Left lung (tissue), 10 donors: ENCODE results near the gene MAGEB16. TPM values are rescaled to one million over a fixed set of nuclear protein-coding genes. Genes with fewer than 3 reads are reported as not detected.

Source experiments
- ATAC-seq: fragments of 200-7000 bp; cut with Tn5 transposase; one replicate; pipeline ENCODE4 v1.9.1; 2020; ENCODE audit warnings: moderate library complexity
- DNase-seq, 4 donors: peaks; one replicate each; pipeline ENCODE4 v3.0.0-alpha.2; 2013 to 2020
- H3K27ac ChIP-seq, 2 donors: fragments of 200-600 bp; sonication (generic) in 1 of 2; one replicate each; pipeline versions ENCODE4 v1.5.0 to v1.8.0; 2020 to 2021
- H3K27me3 ChIP-seq, 2 donors: fragments of 200-600 bp; sonication (generic) in 1 of 2; one replicate each; pipeline versions ENCODE4 v1.5.0 to v1.8.0; 2020 to 2021
- H3K36me3 ChIP-seq, 2 donors: fragments of 200-600 bp; sonication (generic) in 1 of 2; one replicate each; pipeline versions ENCODE4 v1.5.0 to v1.8.0; 2020 to 2021
- H3K4me1 ChIP-seq, 2 donors: fragments of 200-600 bp; one replicate each; pipeline ENCODE4 v1.8.0; 2021
- H3K4me3 ChIP-seq, 2 donors: fragments of 200-600 bp; sonication (generic) in 1 of 2; one replicate each; pipeline versions ENCODE4 v1.5.0 to v1.8.0; 2020 to 2021; ENCODE audit warnings: mild to moderate bottlenecking in 1 of 2
- H3K9me3 ChIP-seq, 2 donors: fragments of 200-600 bp; sonication (generic) in 1 of 2; one replicate each; pipeline versions ENCODE4 v1.5.0 to v1.8.0; 2020 to 2021
- intact Hi-C, 2 donors: fragments of 100-400 bp; cut with DNase I; formaldehyde crosslinking; loops; one replicate each; pipeline versions ENCODE4 v1.11.2 to v1.14.2; 2022
- polyA plus RNA-seq, 6 donors: library from polyadenylated mRNA; unstranded; fragments of 120-200 nt; gene quantifications; one replicate each; pipeline ENCODE4 v1.2.1, GENCODE V29; 2013; ENCODE audit not compliant: insufficient read length in 6 of 6
- total RNA-seq, 2 donors: library from RNA; stranded (reverse); fragmentation: NEBNext Ultra II Directional; extraction: Animal tissue kit (Norgen Biotek cat#: 25700); gene quantifications; one replicate each; pipeline ENCODE4 v1.2.1, GENCODE V29; 2021
- TF ChIP-seq, protein P1 (sequence below), 2 donors: fragments of 200-600 bp; sonication (generic) in 1 of 2; IDR thresholded peaks; one replicate each; pipeline versions ENCODE4 v1.5.0 to v1.8.0; 2021; ENCODE audit warnings: antibody characterized with exemption in 2 of 2
- donor health status: DM: no; HTN: yes; CAD: no.
- donor health status: DM: no; HTN: no; CAD: no.

Gene MAGEB16
- total and polyA plus RNA-seq, 8 donors, result not detected

DNA sequence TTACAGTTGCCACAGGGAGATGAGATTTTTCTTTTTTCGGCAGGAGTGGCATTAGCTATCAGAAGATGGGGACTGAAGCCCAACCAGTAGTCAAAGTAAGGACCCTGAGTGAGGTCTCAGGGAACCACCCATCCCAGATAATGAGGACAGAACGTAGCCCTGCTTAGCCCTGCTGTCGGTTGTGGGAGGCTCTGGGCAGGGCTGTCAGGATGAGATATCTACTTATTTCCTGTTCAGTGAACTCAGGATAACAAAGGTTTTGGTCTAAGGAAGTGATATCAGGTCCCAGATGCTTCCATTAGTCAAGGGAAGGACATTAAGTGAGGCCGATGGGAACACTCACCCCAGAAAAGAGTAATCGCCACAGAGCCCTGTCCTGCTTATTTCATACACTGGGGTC is 2.3 kb downstream of the MAGEB16 start:
- TF ChIP-seq, protein P1, sequence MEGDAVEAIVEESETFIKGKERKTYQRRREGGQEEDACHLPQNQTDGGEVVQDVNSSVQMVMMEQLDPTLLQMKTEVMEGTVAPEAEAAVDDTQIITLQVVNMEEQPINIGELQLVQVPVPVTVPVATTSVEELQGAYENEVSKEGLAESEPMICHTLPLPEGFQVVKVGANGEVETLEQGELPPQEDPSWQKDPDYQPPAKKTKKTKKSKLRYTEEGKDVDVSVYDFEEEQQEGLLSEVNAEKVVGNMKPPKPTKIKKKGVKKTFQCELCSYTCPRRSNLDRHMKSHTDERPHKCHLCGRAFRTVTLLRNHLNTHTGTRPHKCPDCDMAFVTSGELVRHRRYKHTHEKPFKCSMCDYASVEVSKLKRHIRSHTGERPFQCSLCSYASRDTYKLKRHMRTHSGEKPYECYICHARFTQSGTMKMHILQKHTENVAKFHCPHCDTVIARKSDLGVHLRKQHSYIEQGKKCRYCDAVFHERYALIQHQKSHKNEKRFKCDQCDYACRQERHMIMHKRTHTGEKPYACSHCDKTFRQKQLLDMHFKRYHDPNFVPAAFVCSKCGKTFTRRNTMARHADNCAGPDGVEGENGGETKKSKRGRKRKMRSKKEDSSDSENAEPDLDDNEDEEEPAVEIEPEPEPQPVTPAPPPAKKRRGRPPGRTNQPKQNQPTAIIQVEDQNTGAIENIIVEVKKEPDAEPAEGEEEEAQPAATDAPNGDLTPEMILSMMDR (IDR thresholded peaks at IDR 0.05), result no peak
- Histone ChIP-seq H3K27ac (no peak overlapping the region), H3K36me3 (no peaks in the 10 kb centered on the region), H3K27me3 (no peaks in the 10 kb centered on the region), H3K4me1 (no peaks in the 10 kb centered on the region), H3K4me3 (no peak overlapping the region), H3K9me3 (no peaks in the 10 kb centered on the region)
- no peak for DNase-seq
- intact Hi-C loops, result no loop called here
- ATAC-seq, result no peak

- H3K4me3 ChIP-seq, result no peak overlapping the region
- no peaks in the 10 kb centered on the region for H3K9me3 ChIP-seq
- intact Hi-C loops, result no loop called here
- H3K27ac ChIP-seq, result no peak overlapping the region
- no peaks in the 10 kb centered on the region for H3K27me3 ChIP-seq
- TF ChIP-seq, protein P1 (IDR thresholded peaks at IDR 0.05), result no peak
- DNase-seq, result no peak
- no peaks in the 10 kb centered on the region for H3K36me3 ChIP-seq
- ATAC-seq, result no peak
- no peaks in the 10 kb centered on the region for H3K4me1 ChIP-seq
Measured at GRCh38 chrX:35809781-35810180, 11.6 kb downstream of the MAGEB16 start.

GRCh38 chrX:35819241-35819640 is 21.1 kb downstream of the MAGEB16 start:
- no peaks in the 10 kb centered on the region for H3K9me3 ChIP-seq
- DNase-seq, result no peak
- H3K27me3 ChIP-seq, result no peaks in the 10 kb centered on the region
- H3K4me3 ChIP-seq, result no peak overlapping the region
- no peaks in the 10 kb centered on the region for H3K36me3 ChIP-seq
- TF ChIP-seq, protein P1 (IDR thresholded peaks at IDR 0.05), result no peak
- intact Hi-C loops, result no loop called here
- H3K4me1 ChIP-seq, result no peaks in the 10 kb centered on the region
- ATAC-seq, result no peak
- no peak overlapping the region for H3K27ac ChIP-seq

- Histone ChIP-seq H3K9me3 (no peaks in the 10 kb centered on the region), H3K27ac (no peak overlapping the region), H3K4me3 (no peak overlapping the region), H3K27me3 (no peaks in the 10 kb centered on the region), H3K36me3 (no peaks in the 10 kb centered on the region), H3K4me1 (no peaks in the 10 kb centered on the region)
- ATAC-seq (no peak), DNase-seq (no peak)
- TF ChIP-seq, protein P1 (IDR thresholded peaks at IDR 0.05), result no peak
- intact Hi-C loops, result no loop called here
Measured at GRCh38 chrX:35826503-35826902, 28.4 kb downstream of the MAGEB16 start.

GRCh38 chrX:35829501-35829900 is 31.4 kb downstream of the MAGEB16 start:
- no peak for ATAC-seq
- TF ChIP-seq, protein P1 (IDR thresholded peaks at IDR 0.05), result no peak
- Histone ChIP-seq H3K4me3 (no peak overlapping the region), H3K36me3 (no peaks in the 10 kb centered on the region), H3K9me3 (no peaks in the 10 kb centered on the region), H3K27ac (no peak overlapping the region), H3K4me1 (no peaks in the 10 kb centered on the region), H3K27me3 (no peaks in the 10 kb centered on the region)
- no peak for DNase-seq
- intact Hi-C loops, result no loop called here
